Keratinocyte (primary cell): Measurements from ENCODE around the gene MINK1. TPM values are rescaled to one million over a fixed set of nuclear protein-coding genes. Genes with fewer than 3 reads are reported as not detected.

Experiments used
- DNase-seq: peaks from one replicate; pipeline ENCODE4 v3.0.0-alpha.2; 2011; ENCODE audit warnings: low read depth, missing footprints, low spot score
- FAIRE-seq: peaks from 2 replicates; lab custom pipeline; 2011; peaks lifted over from hg19 to GRCh38; lab: Jason Lieb, UNC
- H2AFZ ChIP-seq: 2 replicates; pipeline ENCODE4 v1.6.0; 2012; ENCODE audit warnings: low read length, control low read depth, inconsistent platforms; ENCODE audit not compliant: control insufficient read depth
- H3K27ac ChIP-seq: 2 replicates; pipeline ENCODE4 v1.5.1; 2011; ENCODE audit warnings: low read length; ENCODE audit not compliant: control insufficient read depth, insufficient read depth
- H3K27me3 ChIP-seq: 3 replicates; pipeline ENCODE4 v1.6.0; 2011; ENCODE audit warnings: low read length; ENCODE audit not compliant: control insufficient read depth, insufficient read depth; ENCODE audit errors: extremely low read depth
- H3K36me3 ChIP-seq, 2 experiments: 2 replicates in 1 of 2; 3 replicates in 1 of 2; pipeline ENCODE4 v1.5.1; 2011; ENCODE audit warnings: low read length in 2 of 2, mild to moderate bottlenecking in 1 of 2; ENCODE audit not compliant: control insufficient read depth in 2 of 2, insufficient read depth in 2 of 2; ENCODE audit errors: extremely low read depth in 1 of 2
- H3K4me1 ChIP-seq: 3 replicates; pipeline ENCODE4 v1.5.1; 2011; ENCODE audit warnings: low read length; ENCODE audit not compliant: control insufficient read depth, insufficient read depth; ENCODE audit errors: extremely low read depth
- H3K4me2 ChIP-seq: 3 replicates; pipeline ENCODE4 v1.6.0; 2011; ENCODE audit warnings: low read depth, low read length; ENCODE audit not compliant: control insufficient read depth, insufficient read depth; ENCODE audit errors: extremely low read depth
- H3K4me3 ChIP-seq, 3 experiments: fragments of 200-600 bp in 1 of 3; sonication (generic) in 1 of 3; 2 replicates in 2 of 3; 3 replicates in 1 of 3; pipeline ENCODE4 v1.5.1; 2011 to 2016; ENCODE audit warnings: low read length in 3 of 3, mild to moderate bottlenecking in 3 of 3, control low read depth in 2 of 3, inconsistent platforms in 1 of 3, low read depth in 1 of 3, mixed read lengths in 1 of 3, mixed run types in 1 of 3, moderate library complexity in 1 of 3; ENCODE audit not compliant: control insufficient read depth in 2 of 3, insufficient read depth in 2 of 3; ENCODE audit errors: extremely low read depth in 1 of 3
- H3K79me2 ChIP-seq: 2 replicates; pipeline ENCODE4 v1.6.0; 2012; ENCODE audit warnings: low read length; ENCODE audit not compliant: control insufficient read depth, insufficient read depth
- H3K9ac ChIP-seq: 3 replicates; pipeline ENCODE4 v1.6.0; 2011; ENCODE audit warnings: low read length; ENCODE audit not compliant: control insufficient read depth, insufficient read depth; ENCODE audit errors: extremely low read depth
- H3K9me1 ChIP-seq: 3 replicates; pipeline ENCODE4 v1.6.0; 2011; ENCODE audit warnings: low read length; ENCODE audit not compliant: control insufficient read depth, insufficient read depth; ENCODE audit errors: extremely low read depth
- H3K9me3 ChIP-seq: 2 replicates; pipeline ENCODE4 v1.5.1; 2012; ENCODE audit warnings: low read depth, low read length; ENCODE audit not compliant: control insufficient read depth
- H4K20me1 ChIP-seq: 3 replicates; pipeline ENCODE4 v1.6.0; 2011; ENCODE audit warnings: low read length; ENCODE audit not compliant: control insufficient read depth, insufficient read depth; ENCODE audit errors: extremely low read depth
- EZH2 ChIP-seq: IDR thresholded peaks from one replicate; pipeline ENCODE4 v1.6.1; 2012; ENCODE audit warnings: inconsistent platforms, mild to moderate bottlenecking, low read length, moderate library complexity
- dilution Hi-C: fragments of 300-500 bp; cut with MboI; formaldehyde crosslinking; loops from one replicate; pipeline ENCODE4 v1.7.0; 2020; ENCODE audit warnings: low sequenced_read_pairs; ENCODE audit not compliant: extremely low pct_ligation_motif_present
- polyA plus RNA-seq, 5 experiments: library from polyadenylated mRNA; depleted of rRNA in 3 of 5; stranded (reverse) in 3 of 5; stranded (forward) in 1 of 5; unstranded in 1 of 5; fragments of >200 nt; gene quantifications; 1 replicate in 1 of 5; 2 replicates in 3 of 5; 3 replicates in 1 of 5; pipeline versions ENCODE4 v1.2.1 to v1.2.3, GENCODE V29; 2011 to 2012; ENCODE audit warnings: missing spikeins in 2 of 5, low read depth in 1 of 5, low replicate concordance in 1 of 5
- TF ChIP-seq, protein P1 (sequence below), 3 experiments: IDR thresholded peaks in 1 of 3; conservative IDR thresholded peaks in 1 of 3; optimal IDR thresholded peaks in 1 of 3; 2 replicates in 2 of 3; 3 replicates in 1 of 3; pipeline versions ENCODE3 to v1.5.1; 2011; ENCODE audit warnings: low read length in 3 of 3, mild to moderate bottlenecking in 3 of 3, moderate library complexity in 2 of 3, control low read depth in 1 of 3, inconsistent platforms in 1 of 3; ENCODE audit not compliant: insufficient read depth in 2 of 3; ENCODE audit errors: extremely low read depth in 1 of 3

Gene MINK1
- polyA plus RNA-seq, 1 donor (not counting 4 experiments of a cell fraction or from before 2014, with no cell fraction given): 82.8 TPM

DNA sequence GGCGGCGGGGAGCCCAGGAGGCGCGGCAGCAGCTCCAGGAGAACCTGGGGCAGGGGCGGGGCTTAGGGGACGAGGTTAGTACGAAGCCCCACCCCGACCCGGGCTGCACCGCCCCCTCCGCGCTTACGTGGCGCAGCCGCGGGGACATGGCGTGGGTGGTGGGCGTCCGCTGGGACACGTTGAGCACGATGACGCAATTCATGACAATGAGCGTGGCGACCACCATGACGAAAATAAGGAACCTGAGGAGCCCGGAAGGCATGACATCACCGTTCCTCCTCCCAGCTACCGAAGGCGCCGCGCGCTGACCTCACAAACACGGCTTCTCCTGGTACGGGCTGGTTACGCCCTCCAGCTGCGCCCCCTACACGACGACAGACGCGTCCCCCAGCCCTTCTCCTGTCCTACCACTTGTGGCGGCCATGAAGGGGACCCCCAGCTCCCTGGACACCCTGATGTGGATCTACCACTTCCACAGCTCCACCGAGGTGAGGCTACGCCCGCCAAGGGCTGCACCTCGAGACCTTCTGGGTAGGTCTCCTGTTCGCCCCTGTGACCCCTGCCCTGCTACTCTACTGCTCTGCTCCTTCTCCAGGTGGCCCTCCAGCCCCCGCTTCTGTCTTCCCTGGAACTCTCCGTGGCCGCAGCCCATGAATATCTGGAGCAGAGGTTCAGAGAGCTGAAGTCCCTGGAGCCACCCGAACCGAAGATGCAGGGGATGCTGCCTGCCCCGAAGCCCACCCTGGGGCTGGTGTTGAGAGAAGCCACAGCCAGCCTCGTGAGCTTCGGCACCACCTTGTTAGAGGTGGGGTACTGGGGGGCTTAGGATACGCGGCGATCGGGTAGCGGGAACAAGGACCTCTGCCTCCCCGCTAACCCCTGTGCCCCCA is 66.4 kb downstream of the MINK1 start, which contains the start of gene C17orf107:
Gene C17orf107 (plus strand): TSS at position 196 of the 890 bp plus-strand sequence. CDS start 227 bp downstream, at position 423.
- H2AFZ ChIP-seq: peak within 1 kb of the TSS; percentile 30
- no peaks in the 10 kb centered on the region for H3K79me2 ChIP-seq
- peaks cover 15% of the 10 kb centered on the region for H4K20me1 ChIP-seq
- no peaks in the 10 kb centered on the region for H3K27me3 ChIP-seq
- H3K4me1 ChIP-seq: peaks cover 16% of the 10 kb centered on the region
- no peak for FAIRE-seq
- no peaks in the 10 kb centered on the region for H3K9me3 ChIP-seq
- H3K4me3 ChIP-seq: peak within 1 kb of the TSS in 1 of 3 experiments; percentile 65
- H3K9me1 ChIP-seq: no peaks in the 10 kb centered on the region
- peak within 1 kb of the TSS; percentile 66 for H3K9ac ChIP-seq
- dilution Hi-C loops: no loop called here
- peak; percentile 90 for DNase-seq
- no peak within 1 kb of the TSS for H3K27ac ChIP-seq
- no peak for TF ChIP-seq EZH2
- TF ChIP-seq, protein P1, sequence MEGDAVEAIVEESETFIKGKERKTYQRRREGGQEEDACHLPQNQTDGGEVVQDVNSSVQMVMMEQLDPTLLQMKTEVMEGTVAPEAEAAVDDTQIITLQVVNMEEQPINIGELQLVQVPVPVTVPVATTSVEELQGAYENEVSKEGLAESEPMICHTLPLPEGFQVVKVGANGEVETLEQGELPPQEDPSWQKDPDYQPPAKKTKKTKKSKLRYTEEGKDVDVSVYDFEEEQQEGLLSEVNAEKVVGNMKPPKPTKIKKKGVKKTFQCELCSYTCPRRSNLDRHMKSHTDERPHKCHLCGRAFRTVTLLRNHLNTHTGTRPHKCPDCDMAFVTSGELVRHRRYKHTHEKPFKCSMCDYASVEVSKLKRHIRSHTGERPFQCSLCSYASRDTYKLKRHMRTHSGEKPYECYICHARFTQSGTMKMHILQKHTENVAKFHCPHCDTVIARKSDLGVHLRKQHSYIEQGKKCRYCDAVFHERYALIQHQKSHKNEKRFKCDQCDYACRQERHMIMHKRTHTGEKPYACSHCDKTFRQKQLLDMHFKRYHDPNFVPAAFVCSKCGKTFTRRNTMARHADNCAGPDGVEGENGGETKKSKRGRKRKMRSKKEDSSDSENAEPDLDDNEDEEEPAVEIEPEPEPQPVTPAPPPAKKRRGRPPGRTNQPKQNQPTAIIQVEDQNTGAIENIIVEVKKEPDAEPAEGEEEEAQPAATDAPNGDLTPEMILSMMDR (optimal IDR thresholded peaks at IDR 0.05 in 1 of 3, IDR thresholded peaks at IDR 0.05 in 1 of 3, conservative IDR thresholded peaks at IDR 0.05 in 1 of 3; ENCODE audit: extremely low read depth in 1 of 3, insufficient read depth in 2 of 3, low read length in 3 of 3): peak in 1 of 3 experiments; percentile 6
- H3K36me3 ChIP-seq: peaks cover 16 to 23% of the 10 kb centered on the region in 2 experiments
- H3K4me2 ChIP-seq: peak within 1 kb of the TSS; percentile 64

DNA sequence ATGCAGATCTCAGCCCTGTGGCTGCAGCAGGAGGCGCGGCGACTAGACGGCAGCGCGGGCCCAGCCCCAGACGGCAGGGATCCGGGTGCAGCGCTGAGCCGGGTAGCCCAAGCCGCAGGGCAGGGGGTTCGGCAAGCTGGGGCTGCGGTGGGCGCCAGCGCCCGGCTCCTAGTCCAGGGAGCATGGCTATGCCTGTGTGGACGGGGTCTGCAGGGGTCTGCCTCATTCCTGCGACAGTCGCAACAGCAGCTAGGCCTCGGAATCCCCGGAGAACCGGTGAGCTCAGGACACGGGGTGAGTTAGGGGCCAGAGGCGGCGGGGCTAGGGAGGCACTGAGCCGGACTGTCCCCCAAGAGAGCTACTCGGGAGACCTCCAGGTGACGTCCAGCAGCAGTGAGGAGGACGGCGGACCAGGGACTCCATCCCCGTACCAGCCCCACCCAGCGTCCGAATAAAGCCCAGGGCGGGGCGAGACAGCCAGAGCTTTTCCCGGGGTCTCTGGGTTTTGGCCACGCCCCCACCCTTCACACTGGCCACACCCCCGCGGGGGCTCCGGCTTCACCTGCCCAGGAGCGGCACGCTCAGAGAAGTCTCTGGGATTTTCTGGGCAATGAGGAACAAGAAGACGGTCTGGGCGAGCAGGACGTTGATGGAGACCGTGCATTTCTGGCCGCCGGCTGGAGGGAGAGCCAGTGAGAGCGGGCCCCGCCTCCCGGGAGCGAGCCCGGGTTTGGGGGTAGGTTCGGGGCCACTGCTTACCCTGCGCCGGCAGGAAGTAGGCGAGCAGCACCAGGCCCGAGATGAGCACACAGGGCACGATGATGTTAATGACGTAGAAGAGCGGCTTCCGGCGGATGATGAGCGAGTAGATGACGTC is 67.3 kb downstream of the MINK1 start:
- Histone ChIP-seq H3K79me2 (no peaks in the 10 kb centered on the region), H3K9me1 (no peaks in the 10 kb centered on the region), H4K20me1 (peaks cover 15% of the 10 kb centered on the region), H3K27ac (no peak overlapping the region), H3K4me3 (no peak overlapping the region), H3K27me3 (no peaks in the 10 kb centered on the region), H3K9ac (no peak overlapping the region), H3K4me2 (no peak overlapping the region), H3K36me3 (peaks cover 8 to 14% of the 10 kb centered on the region in 2 experiments), H3K9me3 (no peaks in the 10 kb centered on the region), H3K4me1 (peaks cover 16% of the 10 kb centered on the region), H2AFZ (no peak overlapping the region)
- no peak for FAIRE-seq
- TF ChIP-seq, protein P1 (optimal IDR thresholded peaks at IDR 0.05 in 1 of 3, IDR thresholded peaks at IDR 0.05 in 1 of 3, conservative IDR thresholded peaks at IDR 0.05 in 1 of 3; ENCODE audit: extremely low read depth in 1 of 3, insufficient read depth in 2 of 3, low read length in 3 of 3): no peak
- no peak for TF ChIP-seq EZH2
- no peak for DNase-seq
- dilution Hi-C loops: no loop called here
